Mucosa of stomach (tissue), 1 donor: ENCODE measurements around the gene SH3GL2.

ENCODE experiments used
- H3K27me3 ChIP-seq: one replicate; pipeline ENCODE4 v1.7.0; 2013; ENCODE audit warnings: mild to moderate bottlenecking, low read length; ENCODE audit not compliant: control insufficient read depth, insufficient read depth
- H3K36me3 ChIP-seq: one replicate; pipeline ENCODE4 v1.7.0; 2013; ENCODE audit warnings: low read length; ENCODE audit not compliant: control insufficient read depth, insufficient read depth
- H3K4me1 ChIP-seq: one replicate; pipeline ENCODE4 v1.7.0; 2013; ENCODE audit warnings: mild to moderate bottlenecking, low read length; ENCODE audit not compliant: control insufficient read depth, insufficient read depth
- H3K4me3 ChIP-seq: one replicate; pipeline ENCODE4 v1.7.0; 2013; ENCODE audit warnings: low read length
- H3K9ac ChIP-seq: one replicate; pipeline ENCODE4 v1.7.0; 2013; ENCODE audit warnings: mild to moderate bottlenecking, low read length, moderate library complexity
- H3K9me3 ChIP-seq: one replicate; pipeline ENCODE4 v1.7.0; 2013; ENCODE audit warnings: mild to moderate bottlenecking, low read length, moderate library complexity; ENCODE audit not compliant: control insufficient read depth
- donor health status: Pancreatic carcinoma.

Gene SH3GL2

DNA sequence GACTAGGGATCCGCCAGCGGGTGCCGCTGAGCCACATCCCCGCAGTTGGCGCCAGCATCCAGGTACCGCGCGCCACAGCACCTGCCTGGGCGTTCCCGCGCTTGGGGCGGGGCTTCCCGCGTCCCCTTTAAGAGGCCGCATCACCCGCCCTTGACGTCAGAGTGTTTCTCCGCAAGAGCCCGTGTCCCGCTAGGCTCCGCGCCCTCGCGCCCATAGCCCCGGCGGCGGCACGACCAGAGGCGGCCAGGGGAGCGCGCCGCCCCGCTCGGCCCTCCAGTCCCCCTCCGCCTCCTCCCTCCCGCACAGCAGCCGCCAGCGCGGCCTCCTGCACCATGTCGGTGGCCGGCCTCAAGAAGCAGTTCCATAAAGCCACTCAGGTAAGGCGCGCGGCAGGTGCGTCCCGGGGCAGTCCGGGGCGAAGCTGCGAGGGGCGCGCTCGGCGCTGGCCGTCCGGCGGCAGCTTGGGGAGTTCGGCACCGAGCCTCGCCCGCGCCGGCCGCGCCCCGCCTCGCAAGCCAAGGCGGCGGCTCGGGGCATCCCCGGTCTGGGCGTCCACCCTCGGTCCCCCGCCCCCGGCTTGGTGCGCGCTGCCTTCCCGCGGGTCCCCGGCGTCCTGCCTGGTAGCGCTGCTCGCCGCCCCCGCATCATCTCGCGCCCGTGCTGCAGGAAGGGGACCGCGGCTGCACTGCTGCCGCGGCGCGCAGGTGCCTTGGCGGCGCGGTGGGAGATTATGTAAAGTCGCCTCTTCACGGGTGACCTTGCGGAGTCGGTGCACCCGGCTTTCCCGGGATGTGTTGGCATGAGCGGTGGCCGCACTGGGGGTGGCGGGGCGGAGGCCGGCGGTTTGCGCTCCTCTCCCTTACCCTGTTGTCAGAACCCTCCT lies at the start of gene SH3GL2:
TSS of gene SH3GL2 (plus strand) at position 156 of the 883 bp plus-strand sequence.
- Histone ChIP-seq H3K27me3 (peaks cover 16% of the 10 kb centered on the region), H3K9ac (no peak within 1 kb of the TSS), H3K4me3 (no peak within 1 kb of the TSS), H3K4me1 (no peaks in the 10 kb centered on the region), H3K9me3 (no peaks in the 10 kb centered on the region), H3K36me3 (no peaks in the 10 kb centered on the region)

DNA sequence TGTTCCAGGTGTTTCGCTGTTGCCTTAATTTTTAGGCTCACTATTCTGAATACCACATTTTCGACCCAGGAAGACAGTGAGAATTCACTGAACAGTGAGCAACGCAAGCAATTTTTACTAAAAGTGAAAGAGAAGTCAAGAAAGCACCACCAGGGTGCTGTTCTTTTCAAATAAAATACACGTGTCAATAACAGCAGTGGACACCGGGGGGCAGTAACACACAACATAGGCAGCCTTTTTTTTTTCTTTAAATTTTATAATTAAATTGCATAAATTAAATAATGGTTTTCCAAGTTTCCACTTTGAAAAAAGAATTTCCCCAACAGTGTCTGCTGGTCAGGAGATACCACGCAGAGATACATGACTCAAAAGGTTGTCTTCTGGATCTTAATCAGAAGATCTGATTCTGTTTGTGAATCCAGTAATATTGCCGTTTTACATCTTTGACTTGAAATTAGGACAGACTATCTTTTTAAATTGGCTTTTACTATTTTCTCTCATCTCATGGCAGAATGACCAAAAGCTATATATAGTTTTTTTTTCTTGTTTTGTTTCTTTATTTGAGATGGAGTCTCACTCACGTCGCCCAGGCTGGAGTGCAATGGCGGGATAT lies 47.1 kb upstream of the SH3GL2 start:
- no peaks in the 10 kb centered on the region for H3K27me3 ChIP-seq
- H3K9ac ChIP-seq = no peak overlapping the region
- H3K4me3 ChIP-seq = no peak overlapping the region
- H3K4me1 ChIP-seq = no peaks in the 10 kb centered on the region
- no peaks in the 10 kb centered on the region for H3K9me3 ChIP-seq
- H3K36me3 ChIP-seq = no peaks in the 10 kb centered on the region

DNA sequence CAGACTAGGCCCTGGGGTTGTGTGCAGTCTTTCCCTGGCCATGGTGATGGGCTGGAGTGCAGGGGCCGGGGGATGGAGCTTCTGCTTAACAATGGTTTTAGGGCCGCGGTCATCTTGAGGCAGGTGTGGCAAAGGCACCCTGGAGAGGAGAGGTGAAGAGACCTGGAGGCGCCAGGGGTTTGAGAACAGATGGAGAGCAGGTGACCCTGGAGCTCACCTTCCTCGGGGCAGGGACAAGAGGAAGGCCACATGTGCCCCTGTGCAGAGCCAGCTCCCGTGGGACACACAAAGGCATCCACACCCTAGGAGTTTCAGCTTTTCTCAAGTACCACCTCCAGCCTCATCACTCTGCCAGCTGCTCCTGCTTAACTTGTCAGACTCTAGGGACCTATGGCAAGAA lies 46.4 kb upstream of the SH3GL2 start:
- Histone ChIP-seq H3K36me3 (no peaks in the 10 kb centered on the region), H3K4me1 (no peaks in the 10 kb centered on the region), H3K9me3 (no peaks in the 10 kb centered on the region), H3K4me3 (no peak overlapping the region), H3K9ac (no peak overlapping the region), H3K27me3 (no peaks in the 10 kb centered on the region)

DNA sequence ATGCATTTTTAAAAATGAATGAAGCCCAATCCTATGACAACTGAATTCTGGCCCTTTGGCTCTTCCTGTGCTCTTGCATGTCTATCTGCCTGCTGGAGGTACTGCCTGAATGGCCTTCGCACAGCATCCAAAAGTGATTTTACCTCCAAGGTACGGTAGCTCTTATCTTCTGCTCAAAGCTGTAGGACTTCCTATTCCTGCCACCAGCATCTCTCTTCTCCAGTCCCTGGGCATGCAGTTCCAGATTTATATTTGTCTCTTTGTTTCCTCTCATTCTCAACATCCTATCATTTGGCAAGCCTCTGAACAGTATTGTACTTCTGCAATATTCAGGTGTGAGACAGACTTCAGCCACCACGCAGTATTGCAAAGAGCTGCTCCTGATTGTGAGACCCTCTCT lies 43.7 kb upstream of the SH3GL2 start:
- H3K27me3 ChIP-seq = no peaks in the 10 kb centered on the region
- no peaks in the 10 kb centered on the region for H3K4me1 ChIP-seq
- no peaks in the 10 kb centered on the region for H3K36me3 ChIP-seq
- H3K4me3 ChIP-seq = no peak overlapping the region
- no peaks in the 10 kb centered on the region for H3K9me3 ChIP-seq
- no peak overlapping the region for H3K9ac ChIP-seq

DNA sequence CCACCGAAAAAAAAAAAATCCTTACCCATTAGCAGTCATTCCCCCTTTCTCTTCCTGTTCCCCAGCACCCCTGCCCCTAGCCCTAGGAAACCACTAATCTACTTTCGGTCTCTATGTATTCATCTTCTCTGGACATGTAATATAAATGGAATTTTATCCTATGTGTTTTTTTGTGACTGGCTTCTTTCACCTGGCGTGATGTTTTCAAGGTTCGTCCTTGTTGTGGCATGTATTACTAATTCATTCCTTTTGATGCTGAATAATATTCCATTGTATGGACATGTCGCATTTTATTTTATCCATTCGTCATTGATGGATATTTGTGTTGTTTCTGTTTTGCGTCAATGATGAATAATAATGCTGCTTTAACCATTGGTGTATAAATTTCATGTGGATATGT lies 42.8 kb upstream of the SH3GL2 start:
- Histone ChIP-seq H3K36me3 (no peaks in the 10 kb centered on the region), H3K4me3 (no peak overlapping the region), H3K9ac (no peak overlapping the region), H3K9me3 (no peaks in the 10 kb centered on the region), H3K4me1 (no peaks in the 10 kb centered on the region), H3K27me3 (no peaks in the 10 kb centered on the region)

DNA sequence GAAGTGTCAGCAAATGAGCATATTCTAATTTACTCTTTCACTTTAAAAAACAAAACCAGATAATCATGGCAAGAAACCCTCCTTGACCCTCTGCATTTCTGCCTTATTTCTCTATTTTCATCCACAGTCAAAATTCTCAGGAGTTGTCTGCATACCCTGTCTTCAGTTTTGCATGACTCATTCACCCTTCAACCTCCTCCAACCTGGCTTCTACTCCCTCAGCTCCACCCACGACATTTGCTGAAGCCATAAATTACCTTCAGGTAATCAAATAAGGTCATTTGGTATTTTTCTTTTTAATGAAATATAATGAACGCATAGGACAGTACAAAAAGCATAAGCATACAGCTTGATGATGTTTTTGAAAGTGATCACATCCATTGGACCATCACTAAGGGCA lies 27.8 kb upstream of the SH3GL2 start:
- Histone ChIP-seq H3K4me3 (no peak overlapping the region), H3K4me1 (no peaks in the 10 kb centered on the region), H3K9me3 (no peaks in the 10 kb centered on the region), H3K27me3 (no peaks in the 10 kb centered on the region), H3K36me3 (no peaks in the 10 kb centered on the region), H3K9ac (no peak overlapping the region)

DNA sequence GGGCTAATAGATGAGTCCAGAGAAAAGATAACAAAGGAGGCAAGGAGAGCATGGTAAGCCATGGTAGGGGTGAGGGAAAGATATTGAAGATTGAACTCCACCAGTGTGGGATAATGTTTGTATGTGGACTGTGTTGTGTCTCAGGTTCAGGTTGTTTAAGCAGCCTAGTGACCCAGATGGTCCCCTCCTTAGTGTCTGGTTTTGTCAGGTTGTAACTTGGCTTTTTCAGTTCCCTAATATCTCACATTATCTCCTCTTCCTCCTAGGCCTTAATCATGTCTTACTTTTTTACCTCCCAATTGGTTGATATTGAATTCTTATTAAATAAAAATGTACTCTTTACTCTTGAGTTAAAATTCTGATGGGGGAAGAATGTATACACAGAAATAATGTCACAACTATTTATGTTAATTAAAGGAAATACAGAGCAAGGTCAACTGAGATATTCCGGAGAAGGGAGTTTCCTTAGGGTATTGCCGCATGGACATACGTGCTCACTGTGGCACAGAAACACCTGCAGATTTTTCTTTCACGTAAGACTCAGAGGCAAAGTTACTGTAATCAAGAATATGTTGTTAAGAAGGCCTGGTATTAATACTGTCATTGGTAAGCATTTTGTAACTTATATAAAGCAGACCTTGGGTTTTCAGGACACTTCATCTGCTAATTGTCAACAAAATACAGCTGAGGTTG lies 23.4 kb upstream of the SH3GL2 start:
- no peak overlapping the region for H3K9ac ChIP-seq
- no peak overlapping the region for H3K4me3 ChIP-seq
- H3K27me3 ChIP-seq = no peaks in the 10 kb centered on the region
- H3K36me3 ChIP-seq = no peaks in the 10 kb centered on the region
- H3K4me1 ChIP-seq = no peaks in the 10 kb centered on the region
- H3K9me3 ChIP-seq = no peaks in the 10 kb centered on the region

DNA sequence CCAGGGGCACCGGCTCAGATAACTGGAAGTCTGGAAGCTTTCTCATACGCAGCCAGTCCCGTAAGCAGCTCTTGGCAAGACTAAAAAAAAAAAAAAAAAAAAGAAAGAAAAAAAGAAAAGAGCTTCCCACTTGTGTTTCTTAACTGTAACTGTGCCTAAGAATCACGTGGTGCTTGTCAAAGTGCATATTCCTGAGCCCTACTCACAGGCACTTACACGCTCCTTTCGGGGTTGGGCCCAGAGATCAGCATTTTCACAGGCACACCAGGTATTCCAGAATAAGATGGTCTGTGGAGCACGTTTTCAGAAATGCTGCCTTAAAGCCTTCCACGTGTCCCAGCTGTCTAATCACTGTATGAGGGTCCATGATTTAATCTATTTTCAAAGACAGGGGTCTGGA lies 22.6 kb upstream of the SH3GL2 start:
- Histone ChIP-seq H3K9ac (no peak overlapping the region), H3K4me3 (no peak overlapping the region), H3K27me3 (no peaks in the 10 kb centered on the region), H3K4me1 (no peaks in the 10 kb centered on the region), H3K9me3 (no peaks in the 10 kb centered on the region), H3K36me3 (no peaks in the 10 kb centered on the region)

DNA sequence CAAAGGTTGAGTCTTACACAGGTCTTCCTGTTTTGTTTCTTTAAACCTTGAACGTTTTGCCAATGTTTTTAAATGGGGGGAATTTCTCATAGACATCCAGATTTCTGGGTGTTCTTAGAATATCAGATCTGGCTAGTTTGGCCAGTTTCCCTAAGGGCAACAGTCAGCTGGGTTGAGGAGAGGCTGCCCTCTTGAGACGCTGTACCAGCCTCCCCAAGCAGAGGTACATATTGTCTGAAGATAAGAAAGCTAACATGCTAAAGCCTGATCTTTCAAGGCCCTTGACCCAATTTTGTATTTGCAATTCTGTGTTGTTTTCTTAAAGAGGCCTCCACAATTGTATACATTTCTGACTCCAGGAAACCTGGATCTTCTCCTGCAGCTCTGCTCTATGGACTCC lies 21.9 kb upstream of the SH3GL2 start:
- Histone ChIP-seq H3K27me3 (no peaks in the 10 kb centered on the region), H3K9ac (no peak overlapping the region), H3K4me1 (no peaks in the 10 kb centered on the region), H3K36me3 (no peaks in the 10 kb centered on the region), H3K4me3 (no peak overlapping the region), H3K9me3 (no peaks in the 10 kb centered on the region)

DNA sequence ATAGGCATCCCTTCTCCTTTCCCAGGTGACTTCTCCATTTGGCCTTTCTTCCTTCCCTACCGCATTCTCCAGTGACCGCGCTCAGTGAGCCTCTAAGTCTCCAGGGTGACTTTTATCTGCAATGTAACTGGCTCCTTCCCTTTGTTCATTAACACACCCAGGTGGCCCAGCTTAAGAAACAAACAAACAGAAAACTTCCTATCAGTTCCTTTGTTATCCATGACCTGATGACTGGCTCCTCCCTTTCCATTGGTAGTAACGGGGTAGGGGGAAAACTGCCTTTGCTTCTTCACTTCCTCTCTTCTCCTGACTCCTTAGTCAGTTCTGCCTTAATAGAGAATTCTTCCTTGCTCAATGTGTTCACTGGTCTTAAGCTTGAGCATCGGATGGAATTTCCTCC lies 7.0 kb upstream of the SH3GL2 start:
- Histone ChIP-seq H3K36me3 (no peaks in the 10 kb centered on the region), H3K4me1 (no peaks in the 10 kb centered on the region), H3K9ac (no peak overlapping the region), H3K9me3 (no peaks in the 10 kb centered on the region), H3K4me3 (no peak overlapping the region), H3K27me3 (no peaks in the 10 kb centered on the region)

DNA sequence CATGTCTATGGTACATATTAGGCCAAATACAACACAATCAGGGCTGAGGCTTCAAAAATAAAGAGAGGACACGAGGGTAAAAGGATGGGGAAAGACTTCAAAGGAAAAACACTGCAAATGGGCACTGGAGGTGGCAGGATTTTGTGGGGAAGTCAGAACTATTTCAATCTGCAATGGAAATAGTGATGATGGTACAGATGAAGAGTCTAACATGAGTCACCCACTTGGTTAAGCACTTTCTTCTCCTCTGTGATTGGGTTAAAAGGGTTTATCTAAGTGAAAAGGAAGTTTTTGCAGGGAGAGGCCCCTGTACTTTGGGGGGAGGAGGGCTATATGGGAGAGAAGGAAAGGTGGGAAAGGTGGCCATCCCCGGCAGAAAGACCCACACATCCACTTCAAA lies 4.5 kb upstream of the SH3GL2 start:
- peaks cover 12% of the 10 kb centered on the region for H3K27me3 ChIP-seq
- no peaks in the 10 kb centered on the region for H3K9me3 ChIP-seq

DNA sequence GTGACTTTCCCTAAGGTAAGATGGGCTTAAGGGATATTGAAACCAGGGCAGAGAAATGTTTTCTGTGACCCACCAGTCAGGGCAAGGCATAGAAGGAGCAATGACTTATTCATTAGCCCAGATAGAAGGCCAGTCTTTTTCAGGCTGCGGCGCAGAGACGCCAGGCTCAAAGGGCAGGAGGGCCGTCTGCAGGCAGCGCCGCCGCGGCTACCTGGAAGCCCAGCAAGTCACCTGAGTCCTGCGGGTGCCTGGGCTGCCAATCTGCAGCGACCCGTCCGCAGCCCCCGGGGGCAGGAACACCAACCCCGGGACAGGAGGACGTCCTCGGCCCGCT lies 322 bp upstream of the SH3GL2 start:
- no peaks in the 10 kb centered on the region for H3K9me3 ChIP-seq
- no peaks in the 10 kb centered on the region for H3K36me3 ChIP-seq
- H3K4me3 ChIP-seq = no peak overlapping the region
- no peak overlapping the region for H3K9ac ChIP-seq
- H3K27me3 ChIP-seq = peaks cover 16% of the 10 kb centered on the region
- H3K4me1 ChIP-seq = no peaks in the 10 kb centered on the region

More for the DNA sequence above, 4.5 kb upstream of the SH3GL2 start:
- no peak overlapping the region for H3K4me3 ChIP-seq
- H3K36me3 ChIP-seq = no peaks in the 10 kb centered on the region
- no peaks in the 10 kb centered on the region for H3K4me1 ChIP-seq
- H3K9ac ChIP-seq = no peak overlapping the region
